Ecto neural progenitor cell (in vitro differentiated cells): ENCODE results near the gene PEX12.
"Not testable (repeated sequence)": the region's sequence is repeated elsewhere in the genome, so short reads cannot be mapped to it uniquely, and the experiment has no call there.

ENCODE experiments used
- DNase-seq: peaks from one replicate; pipeline ENCODE4 v3.0.0-alpha.2; 2018; ENCODE audit warnings: low spot score

PEX12 gene

GRCh38 chr17:35578197-35578928, at the start of gene PEX12:
TSS of gene PEX12 (minus strand) at chr17:35578571. CDS start at chr17:35578021, 550 bp downstream.
- DNase-seq, result peak; percentile 89

DNA sequence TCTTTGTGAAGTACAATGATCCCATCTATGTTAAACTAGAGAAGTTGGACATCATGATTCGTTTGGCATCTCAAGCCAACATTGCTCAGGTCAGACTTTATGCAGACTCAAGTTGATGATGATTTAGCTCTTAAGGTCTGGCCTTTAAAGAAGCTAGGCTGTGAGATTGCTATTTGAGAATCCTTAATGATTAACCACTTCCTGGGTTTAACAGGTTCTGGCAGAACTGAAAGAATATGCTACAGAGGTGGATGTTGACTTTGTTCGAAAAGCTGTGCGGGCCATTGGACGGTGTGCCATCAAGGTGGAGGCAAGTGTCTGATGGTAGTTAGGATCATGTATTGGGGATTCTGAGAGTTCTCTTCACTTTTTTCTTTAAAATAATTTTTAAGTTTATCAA, 49.0 kb upstream of the PEX12 start:
- no peak for DNase-seq

- DNase-seq, result no peak
These were observed 43.4 kb upstream of the PEX12 start for GRCh38 chr17:35621768-35622167.

DNA sequence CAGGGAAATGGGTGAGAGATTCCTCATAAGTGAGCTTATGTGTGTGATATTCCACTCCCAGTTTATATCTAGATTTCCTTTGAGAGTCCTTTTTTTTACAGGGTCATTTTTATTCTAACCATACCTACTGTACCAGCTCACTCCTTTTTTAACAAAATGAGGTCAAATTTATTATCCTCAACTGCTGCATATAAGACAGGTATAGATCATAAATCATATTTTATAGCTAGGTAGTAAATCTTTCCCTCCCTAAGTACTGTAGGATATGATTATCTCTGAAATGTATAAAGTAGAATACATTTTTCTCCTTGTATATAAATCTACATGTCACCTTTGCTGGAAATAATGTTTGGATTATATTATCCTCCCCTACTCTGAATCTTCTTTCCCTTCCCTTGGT, 40.3 kb upstream of the PEX12 start:
- no peak for DNase-seq

- no peak for DNase-seq
These were observed 39.1 kb upstream of the PEX12 start for GRCh38 chr17:35617505-35617904.

GRCh38 chr17:35616536-35616935, 38.2 kb upstream of the PEX12 start:
- no peak for DNase-seq

DNA sequence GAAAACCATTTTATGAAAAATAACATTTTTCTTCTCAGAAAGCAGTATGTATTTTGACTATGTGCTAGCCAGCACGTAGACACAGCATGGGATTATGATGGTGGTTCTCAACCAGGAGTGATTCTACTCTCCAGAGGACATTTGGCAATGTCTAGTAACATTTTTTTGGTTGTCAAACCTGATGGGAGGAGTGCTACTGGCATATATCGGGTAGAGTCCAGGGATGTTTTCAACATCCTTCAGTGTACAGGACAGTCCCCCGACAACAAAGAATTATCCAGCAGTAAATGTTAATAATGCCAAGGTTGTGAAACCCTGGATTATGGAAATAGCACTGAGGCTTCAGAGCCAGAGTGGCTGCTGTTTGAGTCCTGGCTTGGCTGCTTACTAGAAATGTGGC, 36.4 kb upstream of the PEX12 start:
- DNase-seq, result no peak

DNA sequence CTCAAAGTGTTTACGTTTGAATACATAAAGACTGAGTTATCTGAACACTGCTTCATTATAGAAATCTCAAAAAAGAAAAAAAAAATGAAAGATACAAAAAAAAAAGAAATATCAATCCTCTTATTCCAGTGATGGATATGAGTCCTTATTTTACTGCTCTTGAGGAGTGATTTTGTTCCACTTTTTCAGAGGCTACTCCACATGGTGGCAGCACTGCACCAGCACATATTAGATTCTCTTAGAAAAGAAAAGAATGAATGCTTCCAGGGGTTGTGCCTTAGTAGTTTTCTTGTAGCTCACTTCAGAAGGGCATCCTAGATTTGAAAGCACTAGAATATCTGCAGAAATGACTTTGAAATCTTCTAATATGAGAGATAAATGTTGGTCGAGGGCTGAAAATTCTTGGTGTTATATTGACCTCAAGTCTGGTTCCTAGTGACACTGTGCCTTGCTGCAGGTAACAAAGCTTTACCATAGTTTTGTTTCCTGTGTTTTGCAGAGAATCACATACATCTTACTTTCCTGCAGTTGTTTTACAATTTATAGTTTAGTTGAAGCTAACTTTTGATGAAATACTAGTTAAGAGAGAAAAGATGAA, 34.7 kb upstream of the PEX12 start:
- DNase-seq, result no peak

GRCh38 chr17:35610746-35611145, 32.4 kb upstream of the PEX12 start:
- DNase-seq, result not testable (repeated sequence)

DNA sequence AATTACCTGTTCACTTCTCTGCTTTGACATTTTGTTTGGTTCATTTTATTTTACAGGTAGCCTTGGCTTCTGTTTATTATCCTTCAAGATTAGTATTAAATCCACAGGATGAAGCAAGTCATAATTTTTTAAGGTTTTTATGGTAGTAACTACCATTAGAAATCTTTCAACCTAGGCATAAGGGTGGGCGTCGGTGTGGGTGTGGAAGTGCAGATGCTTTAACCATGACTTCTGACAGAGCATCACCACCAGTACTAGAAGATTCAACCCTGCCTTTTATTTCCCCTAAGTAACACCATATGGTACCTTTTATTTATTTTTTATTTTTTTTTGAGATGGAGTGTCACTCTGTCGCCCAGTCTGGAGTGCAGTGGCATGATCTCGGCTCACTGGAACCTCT, 31.5 kb upstream of the PEX12 start:
- DNase-seq, result no peak

GRCh38 chr17:35607239-35607847, 29.0 kb upstream of the PEX12 start:
- no peak for DNase-seq

- no peak for DNase-seq
These were observed 27.3 kb upstream of the PEX12 start for GRCh38 chr17:35605678-35606077.

GRCh38 chr17:35603674-35604073, 25.3 kb upstream of the PEX12 start:
- no peak for DNase-seq

- no peak for DNase-seq
These were observed 19.2 kb upstream of the PEX12 start for GRCh38 chr17:35597604-35598003.

- DNase-seq, result peak; percentile 84
These were observed 18.3 kb upstream of the PEX12 start for GRCh38 chr17:35596530-35597233.

DNA sequence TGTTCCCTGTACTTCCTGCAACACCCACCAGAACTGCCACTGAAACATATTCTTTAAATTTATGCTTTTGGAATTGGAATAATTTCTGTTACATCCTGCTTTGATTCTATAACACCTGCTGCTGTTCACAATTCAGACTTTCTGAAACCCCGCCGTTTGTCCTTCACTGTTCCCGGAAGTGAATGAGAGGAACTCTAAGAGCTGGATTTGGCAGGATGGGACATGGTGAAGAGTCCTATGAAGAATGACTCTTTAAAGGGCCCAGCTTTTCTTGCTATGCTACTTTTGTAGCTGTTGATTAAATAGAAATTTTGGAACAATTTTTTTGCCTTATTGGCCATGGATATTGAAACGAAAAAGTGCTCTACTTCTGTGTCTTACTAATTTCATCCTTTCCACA, 17.7 kb upstream of the PEX12 start:
- no peak for DNase-seq

- DNase-seq, result no peak
These were observed 10.0 kb upstream of the PEX12 start for GRCh38 chr17:35588196-35588920.

GRCh38 chr17:35587074-35587961, 8.9 kb upstream of the PEX12 start, which contains the start of gene AP2B1:
TSS of gene AP2B1 (plus strand) at chr17:35587322. CDS start at chr17:35594031, 6,709 bp downstream.
- peak; percentile 100 for DNase-seq

- no peak for DNase-seq
These were observed 8.2 kb upstream of the PEX12 start for GRCh38 chr17:35586569-35587073.

DNA sequence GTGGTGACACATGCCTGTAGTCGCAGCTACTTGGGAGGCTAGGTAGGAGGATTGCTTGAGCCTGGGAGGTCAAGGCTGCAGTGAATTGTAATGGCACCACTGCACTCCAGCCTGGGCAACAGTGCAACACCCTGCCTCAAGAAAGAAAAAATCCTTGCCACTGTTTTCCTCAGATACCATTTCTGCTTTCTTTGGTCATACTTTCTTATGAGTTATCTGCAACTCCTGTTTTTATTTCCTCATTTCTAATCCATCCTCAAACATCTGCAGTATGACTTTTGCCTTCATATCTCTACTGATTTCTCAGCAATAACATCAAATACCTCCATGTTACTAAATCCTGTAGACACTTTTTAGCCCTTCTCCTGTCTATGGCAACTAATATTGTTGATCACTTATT, 5.7 kb upstream of the PEX12 start:
- DNase-seq, result no peak

- no peak for DNase-seq
These were observed 610 bp upstream of the PEX12 start for GRCh38 chr17:35578929-35579432.
